Measurements from ENCODE around the gene MLLT1.

GRCh38 chr19:6226444-6227155, 53.2 kb downstream of the MLLT1 start:
- no peak for TF ChIP-seq POLR2AphosphoS5 (IDR thresholded peaks at IDR 0.05; ENCODE audit: borderline replicate concordance, low read depth, low read length)
- TF ChIP-seq EZH2 (IDR thresholded peaks at IDR 0.05), result no peak
- no peak for TF ChIP-seq FOXP2 (optimal IDR thresholded peaks at IDR 0.05; ENCODE audit: control extremely low read depth, extremely low read length, insufficient read depth)

All from SK-N-MC (cell line).